ENCODE results near the gene POMT1.

Gene POMT1

DNA sequence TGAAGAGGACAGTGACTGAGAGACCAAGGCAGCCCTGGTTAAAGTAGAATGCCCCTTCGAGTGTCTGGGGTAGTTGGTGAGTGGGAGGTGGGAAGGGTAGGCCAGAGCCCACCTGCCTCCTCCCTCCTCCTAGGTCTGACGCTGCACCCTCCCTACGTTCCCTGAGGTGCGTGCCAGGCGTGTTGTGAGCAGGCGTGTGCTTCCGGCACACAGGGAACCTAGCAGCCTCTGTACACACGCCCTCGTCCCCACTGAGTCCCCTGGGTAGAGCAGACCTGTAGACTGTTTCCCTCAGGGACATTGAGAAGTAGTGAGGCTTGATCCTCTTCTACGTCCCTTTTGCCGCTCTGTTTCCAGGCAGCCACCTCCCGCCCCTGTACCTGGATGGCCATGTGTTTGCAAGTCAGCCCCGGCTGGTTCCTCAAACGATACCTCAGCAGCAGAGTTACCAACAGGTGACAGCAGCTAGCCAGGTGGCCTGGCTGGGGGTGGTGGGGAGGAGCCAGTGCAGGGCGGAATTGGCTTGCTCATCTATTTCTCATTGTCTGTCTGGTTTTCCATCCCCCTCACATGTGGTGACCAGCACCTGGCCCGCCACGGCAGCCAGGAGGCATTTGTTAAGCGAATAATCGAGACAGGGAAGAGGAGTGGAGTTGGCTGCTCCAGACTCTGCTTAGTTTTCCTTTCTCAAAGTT lies 16.8 kb upstream of the POMT1 start:
- TF ChIP-seq NFIC (IDR thresholded peaks at IDR 0.05) (no peak), YY1 (IDR thresholded peaks at IDR 0.05; ENCODE audit: low read depth) (no peak), CEBPB (IDR thresholded peaks at IDR 0.05) (no peak), CREB1 (IDR thresholded peaks at IDR 0.05; ENCODE audit: low read depth) (no peak), EP300 (IDR thresholded peaks at IDR 0.05; ENCODE audit: borderline replicate concordance) (no peak), RAD21 (IDR thresholded peaks at IDR 0.05; ENCODE audit: low read depth) (no peak)

DNA sequence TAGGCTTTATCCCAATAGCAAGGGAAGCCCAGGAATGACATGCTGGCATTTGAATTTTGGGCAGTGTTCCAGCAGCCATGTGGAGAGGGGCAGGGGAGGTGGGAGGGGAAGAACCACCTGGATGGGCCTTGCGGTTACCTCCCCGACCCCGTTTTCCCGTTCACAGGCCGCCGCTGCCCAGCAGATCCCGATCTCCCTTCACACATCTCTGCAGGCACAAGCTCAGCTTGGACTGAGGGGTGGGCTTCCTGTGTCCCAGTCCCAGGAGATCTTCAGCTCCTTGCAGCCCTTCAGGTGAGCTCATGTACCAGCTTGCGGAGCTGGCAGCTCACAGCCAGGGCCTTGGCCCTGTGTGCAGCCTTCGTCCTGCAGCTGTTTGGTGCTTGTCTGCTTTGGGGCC lies 15.7 kb upstream of the POMT1 start:
- TF ChIP-seq CEBPB (IDR thresholded peaks at IDR 0.05) (no peak), RAD21 (IDR thresholded peaks at IDR 0.05; ENCODE audit: low read depth) (no peak), TEAD4 (IDR thresholded peaks at IDR 0.05) (no peak)
- TF ChIP-seq, protein P1, sequence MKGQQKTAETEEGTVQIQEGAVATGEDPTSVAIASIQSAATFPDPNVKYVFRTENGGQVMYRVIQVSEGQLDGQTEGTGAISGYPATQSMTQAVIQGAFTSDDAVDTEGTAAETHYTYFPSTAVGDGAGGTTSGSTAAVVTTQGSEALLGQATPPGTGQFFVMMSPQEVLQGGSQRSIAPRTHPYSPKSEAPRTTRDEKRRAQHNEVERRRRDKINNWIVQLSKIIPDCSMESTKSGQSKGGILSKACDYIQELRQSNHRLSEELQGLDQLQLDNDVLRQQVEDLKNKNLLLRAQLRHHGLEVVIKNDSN (IDR thresholded peaks at IDR 0.05): no peak
- TF ChIP-seq, protein P2, sequence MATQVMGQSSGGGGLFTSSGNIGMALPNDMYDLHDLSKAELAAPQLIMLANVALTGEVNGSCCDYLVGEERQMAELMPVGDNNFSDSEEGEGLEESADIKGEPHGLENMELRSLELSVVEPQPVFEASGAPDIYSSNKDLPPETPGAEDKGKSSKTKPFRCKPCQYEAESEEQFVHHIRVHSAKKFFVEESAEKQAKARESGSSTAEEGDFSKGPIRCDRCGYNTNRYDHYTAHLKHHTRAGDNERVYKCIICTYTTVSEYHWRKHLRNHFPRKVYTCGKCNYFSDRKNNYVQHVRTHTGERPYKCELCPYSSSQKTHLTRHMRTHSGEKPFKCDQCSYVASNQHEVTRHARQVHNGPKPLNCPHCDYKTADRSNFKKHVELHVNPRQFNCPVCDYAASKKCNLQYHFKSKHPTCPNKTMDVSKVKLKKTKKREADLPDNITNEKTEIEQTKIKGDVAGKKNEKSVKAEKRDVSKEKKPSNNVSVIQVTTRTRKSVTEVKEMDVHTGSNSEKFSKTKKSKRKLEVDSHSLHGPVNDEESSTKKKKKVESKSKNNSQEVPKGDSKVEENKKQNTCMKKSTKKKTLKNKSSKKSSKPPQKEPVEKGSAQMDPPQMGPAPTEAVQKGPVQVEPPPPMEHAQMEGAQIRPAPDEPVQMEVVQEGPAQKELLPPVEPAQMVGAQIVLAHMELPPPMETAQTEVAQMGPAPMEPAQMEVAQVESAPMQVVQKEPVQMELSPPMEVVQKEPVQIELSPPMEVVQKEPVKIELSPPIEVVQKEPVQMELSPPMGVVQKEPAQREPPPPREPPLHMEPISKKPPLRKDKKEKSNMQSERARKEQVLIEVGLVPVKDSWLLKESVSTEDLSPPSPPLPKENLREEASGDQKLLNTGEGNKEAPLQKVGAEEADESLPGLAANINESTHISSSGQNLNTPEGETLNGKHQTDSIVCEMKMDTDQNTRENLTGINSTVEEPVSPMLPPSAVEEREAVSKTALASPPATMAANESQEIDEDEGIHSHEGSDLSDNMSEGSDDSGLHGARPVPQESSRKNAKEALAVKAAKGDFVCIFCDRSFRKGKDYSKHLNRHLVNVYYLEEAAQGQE (IDR thresholded peaks at IDR 0.05; ENCODE audit: low read depth): no peak

DNA sequence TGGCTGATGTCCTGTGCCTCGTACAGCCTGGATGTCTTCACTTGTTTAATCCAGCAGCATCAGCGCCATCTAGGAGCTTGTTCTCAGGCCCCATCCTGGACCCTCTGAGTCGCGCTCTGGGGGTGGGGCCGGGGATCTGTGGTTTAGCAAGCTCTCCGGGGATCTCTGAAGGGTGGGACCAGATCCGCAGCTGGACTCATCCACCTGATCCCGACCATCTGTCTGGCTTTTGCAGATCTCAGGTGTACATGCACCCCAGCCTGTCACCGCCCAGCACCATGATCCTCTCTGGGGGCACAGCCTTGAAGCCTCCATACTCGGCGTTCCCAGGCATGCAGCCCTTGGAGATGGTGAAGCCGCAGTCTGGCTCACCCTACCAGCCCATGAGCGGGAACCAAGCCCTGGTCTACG lies 15.1 kb upstream of the POMT1 start:
- TF ChIP-seq ZBTB7A (IDR thresholded peaks at IDR 0.05; ENCODE audit: low read depth) (no peak), FOXM1 (IDR thresholded peaks at IDR 0.05; ENCODE audit: borderline replicate concordance, low read depth) (no peak), TCF12 (IDR thresholded peaks at IDR 0.05; ENCODE audit: low read depth) (no peak), YY1 (IDR thresholded peaks at IDR 0.05; ENCODE audit: low read depth) (no peak), NFIC (IDR thresholded peaks at IDR 0.05) (no peak), CREB1 (IDR thresholded peaks at IDR 0.05; ENCODE audit: low read depth) (no peak), EGR1 (IDR thresholded peaks at IDR 0.05) (no peak)
- TF ChIP-seq, protein P2 (IDR thresholded peaks at IDR 0.05; ENCODE audit: low read depth): no peak
- TF ChIP-seq, protein P3, sequence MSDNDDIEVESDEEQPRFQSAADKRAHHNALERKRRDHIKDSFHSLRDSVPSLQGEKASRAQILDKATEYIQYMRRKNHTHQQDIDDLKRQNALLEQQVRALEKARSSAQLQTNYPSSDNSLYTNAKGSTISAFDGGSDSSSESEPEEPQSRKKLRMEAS (IDR thresholded peaks at IDR 0.05): no peak

DNA sequence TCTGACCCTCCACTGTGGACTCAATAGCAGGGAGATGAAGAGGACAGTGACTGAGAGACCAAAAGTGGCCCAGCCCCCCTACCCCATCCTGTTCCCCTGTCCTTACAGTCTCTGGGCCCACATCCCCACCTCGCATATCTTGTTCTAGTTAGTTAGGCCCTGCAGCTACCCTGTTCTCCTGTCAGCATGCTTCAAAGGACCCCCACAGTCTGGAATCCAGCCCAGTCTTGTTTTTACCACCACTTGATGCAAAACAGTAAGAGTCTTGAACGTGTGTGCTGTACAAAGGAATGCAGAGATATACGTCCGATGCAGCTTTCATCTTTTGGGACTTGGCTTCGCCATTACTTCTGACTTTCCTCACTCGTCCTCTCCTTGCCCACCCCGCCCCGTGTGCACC lies 12.2 kb upstream of the POMT1 start:
- no peak for TF ChIP-seq EGR1 (IDR thresholded peaks at IDR 0.05)
- TF ChIP-seq FOXM1 (IDR thresholded peaks at IDR 0.05; ENCODE audit: borderline replicate concordance, low read depth): no peak
- TF ChIP-seq NFIC (IDR thresholded peaks at IDR 0.05): no peak
- TF ChIP-seq, protein P1 (IDR thresholded peaks at IDR 0.05): no peak
- no peak for TF ChIP-seq TCF12 (IDR thresholded peaks at IDR 0.05; ENCODE audit: low read depth)
- no peak for TF ChIP-seq ZBTB7A (IDR thresholded peaks at IDR 0.05; ENCODE audit: low read depth)

DNA sequence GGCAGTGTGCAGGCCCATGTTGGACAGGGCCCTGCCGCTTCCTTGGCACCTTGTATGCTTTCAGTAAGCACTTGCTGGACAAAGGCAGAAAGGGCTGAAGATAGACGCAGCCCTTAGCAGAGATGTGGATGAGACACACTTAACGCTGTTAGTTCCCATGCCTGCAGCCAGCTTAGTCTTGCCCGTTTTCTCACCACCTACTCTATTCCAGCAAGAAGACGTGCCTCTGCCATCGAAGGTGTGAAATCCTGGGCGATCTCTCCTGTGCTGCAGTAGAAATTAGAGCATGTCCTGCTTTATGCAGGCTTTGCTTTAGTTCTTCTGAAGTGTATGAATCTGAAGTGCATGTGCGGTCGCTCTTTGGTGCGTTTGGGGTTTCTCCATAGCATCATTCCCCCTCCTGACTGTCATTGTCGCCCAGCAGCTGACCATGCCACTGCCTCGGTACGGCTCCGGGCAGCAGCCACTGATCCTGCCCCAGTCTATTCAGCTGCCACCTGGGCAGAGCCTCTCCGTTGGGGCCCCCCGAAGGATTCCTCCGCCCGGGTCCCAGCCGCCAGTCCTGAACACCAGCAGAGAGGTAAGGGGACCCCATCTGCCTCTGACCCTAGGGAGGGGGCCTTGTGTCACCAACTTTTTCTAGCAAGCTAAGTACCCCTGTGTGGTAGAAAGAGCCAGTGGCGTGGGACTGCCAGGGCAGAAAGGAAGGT lies 11.6 kb upstream of the POMT1 start:
- TF ChIP-seq ZBTB7A (IDR thresholded peaks at IDR 0.05; ENCODE audit: low read depth) (no peak), YY1 (IDR thresholded peaks at IDR 0.05; ENCODE audit: low read depth) (no peak), EP300 (IDR thresholded peaks at IDR 0.05; ENCODE audit: borderline replicate concordance) (no peak), NFIC (IDR thresholded peaks at IDR 0.05) (no peak), CEBPB (IDR thresholded peaks at IDR 0.05) (no peak), EGR1 (IDR thresholded peaks at IDR 0.05) (no peak), FOXM1 (IDR thresholded peaks at IDR 0.05; ENCODE audit: borderline replicate concordance, low read depth) (no peak), TCF12 (IDR thresholded peaks at IDR 0.05; ENCODE audit: low read depth) (no peak), RAD21 (IDR thresholded peaks at IDR 0.05; ENCODE audit: low read depth) (no peak), TAF1 (IDR thresholded peaks at IDR 0.05; ENCODE audit: low read depth) (no peak), TEAD4 (IDR thresholded peaks at IDR 0.05) (no peak), CREB1 (IDR thresholded peaks at IDR 0.05; ENCODE audit: low read depth) (no peak)
- TF ChIP-seq, protein P2 (IDR thresholded peaks at IDR 0.05; ENCODE audit: low read depth): no peak
- TF ChIP-seq, protein P1 (IDR thresholded peaks at IDR 0.05): no peak
- TF ChIP-seq, protein P3 (IDR thresholded peaks at IDR 0.05): no peak

Data from Ishikawa (cell line).